ENCODE measurements around the gene WFDC12.

- TF ChIP-seq, protein P1, sequence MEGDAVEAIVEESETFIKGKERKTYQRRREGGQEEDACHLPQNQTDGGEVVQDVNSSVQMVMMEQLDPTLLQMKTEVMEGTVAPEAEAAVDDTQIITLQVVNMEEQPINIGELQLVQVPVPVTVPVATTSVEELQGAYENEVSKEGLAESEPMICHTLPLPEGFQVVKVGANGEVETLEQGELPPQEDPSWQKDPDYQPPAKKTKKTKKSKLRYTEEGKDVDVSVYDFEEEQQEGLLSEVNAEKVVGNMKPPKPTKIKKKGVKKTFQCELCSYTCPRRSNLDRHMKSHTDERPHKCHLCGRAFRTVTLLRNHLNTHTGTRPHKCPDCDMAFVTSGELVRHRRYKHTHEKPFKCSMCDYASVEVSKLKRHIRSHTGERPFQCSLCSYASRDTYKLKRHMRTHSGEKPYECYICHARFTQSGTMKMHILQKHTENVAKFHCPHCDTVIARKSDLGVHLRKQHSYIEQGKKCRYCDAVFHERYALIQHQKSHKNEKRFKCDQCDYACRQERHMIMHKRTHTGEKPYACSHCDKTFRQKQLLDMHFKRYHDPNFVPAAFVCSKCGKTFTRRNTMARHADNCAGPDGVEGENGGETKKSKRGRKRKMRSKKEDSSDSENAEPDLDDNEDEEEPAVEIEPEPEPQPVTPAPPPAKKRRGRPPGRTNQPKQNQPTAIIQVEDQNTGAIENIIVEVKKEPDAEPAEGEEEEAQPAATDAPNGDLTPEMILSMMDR (conservative IDR thresholded peaks at IDR 0.05; ENCODE audit: low read length): no peak
- no peak for TF ChIP-seq EZH2phosphoT487 (IDR thresholded peaks at IDR 0.05; ENCODE audit: borderline replicate concordance, low read depth, low read length)
These were observed 46.7 kb downstream of the WFDC12 start for GRCh38 chr20:45077559-45077958.

All from OCI-LY7 (cell line).